GM21423 (cell line): Measurements from ENCODE around the gene MEAF6.

Experiments used
- ATAC-seq: cut with Tn5 transposase; IDR thresholded peaks from one replicate; pipeline ENCODE4 v1.9.1; 2021; ENCODE audit warnings: mild to moderate bottlenecking, moderate library complexity; ENCODE audit not compliant: unreplicated experiment

Gene MEAF6

GRCh38 chr1:37474697-37475379, 39.7 kb downstream of the MEAF6 start:
- ATAC-seq: no peak

- ATAC-seq: peak; percentile 46
Measured at GRCh38 chr1:37474046-37474696, 40.4 kb downstream of the MEAF6 start, which contains the start of gene ZC3H12A. Gene ZC3H12A, plus strand, starts transcription at chr1:37474580. Its CDS starts 917 bp downstream, at chr1:37475497.

- ATAC-seq: no peak
Measured at GRCh38 chr1:37473431-37474045, 41.0 kb downstream of the MEAF6 start.

- no peak for ATAC-seq
Measured at GRCh38 chr1:37472994-37473393, 41.6 kb downstream of the MEAF6 start.

GRCh38 chr1:37472281-37472680, 42.3 kb downstream of the MEAF6 start:
- ATAC-seq: no peak

GRCh38 chr1:37471345-37472231, 43.0 kb downstream of the MEAF6 start:
- ATAC-seq: no peak

- ATAC-seq: no peak
Measured at GRCh38 chr1:37469386-37469785, 45.2 kb downstream of the MEAF6 start.

- ATAC-seq: no peak
Measured at GRCh38 chr1:37468037-37468436, 46.5 kb downstream of the MEAF6 start.

- ATAC-seq: no peak
Measured at GRCh38 chr1:37465593-37466517, 48.7 kb downstream of the MEAF6 start.

- no peak for ATAC-seq
Measured at GRCh38 chr1:37464443-37464842, 50.1 kb downstream of the MEAF6 start.

GRCh38 chr1:37461698-37462436, 52.7 kb downstream of the MEAF6 start:
- no peak for ATAC-seq

GRCh38 chr1:37458551-37458950, 56.0 kb downstream of the MEAF6 start:
- ATAC-seq: no peak

GRCh38 chr1:37456614-37457013, 58.0 kb downstream of the MEAF6 start:
- ATAC-seq: no peak

- no peak for ATAC-seq
Measured at GRCh38 chr1:37455516-37455915, 59.0 kb downstream of the MEAF6 start.

- ATAC-seq: no peak
Measured at GRCh38 chr1:37453647-37454046, 60.9 kb downstream of the MEAF6 start.

- ATAC-seq: no peak
Measured at GRCh38 chr1:37452416-37452815, 62.1 kb downstream of the MEAF6 start.

- ATAC-seq: no peak
Measured at GRCh38 chr1:37449936-37450335, 64.6 kb downstream of the MEAF6 start.

GRCh38 chr1:37448691-37449417, 65.7 kb downstream of the MEAF6 start:
- ATAC-seq: no peak

- ATAC-seq: no peak
Measured at GRCh38 chr1:37448185-37448584, 66.4 kb downstream of the MEAF6 start.
